ENCODE data around the gene TMOD1.

Gene TMOD1

GRCh38 chr9:97500263-97500662 lies 1.2 kb upstream of the TMOD1 start:
- DNase-seq = no peak

DNA sequence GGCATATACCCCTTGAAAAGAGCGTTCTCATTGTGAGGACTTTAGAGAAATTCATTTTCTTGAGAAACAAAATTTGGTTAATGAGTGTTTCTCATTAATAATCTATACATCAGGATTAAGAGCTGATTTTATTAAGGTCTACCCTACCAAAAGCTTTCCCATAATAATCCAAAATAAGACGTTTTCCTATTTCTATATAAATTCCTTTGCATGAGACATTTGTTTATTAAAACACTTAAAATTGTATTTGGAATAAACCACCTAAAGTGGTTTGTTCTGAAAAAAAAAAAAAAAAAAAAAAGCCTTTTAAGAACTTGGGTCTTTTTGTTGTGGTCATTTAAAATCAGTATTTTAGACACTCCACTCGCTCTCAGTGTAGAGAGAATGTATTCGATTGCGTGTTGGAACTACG lies 695 bp upstream of the TMOD1 start:
- no peak for DNase-seq

- DNase-seq = no peak
Observed at GRCh38 chr9:97501972-97502221, 431 bp downstream of the TMOD1 start.

GRCh38 chr9:97502222-97502983 lies 937 bp downstream of the TMOD1 start:
- no peak for DNase-seq

GRCh38 chr9:97502984-97503861 lies 1.8 kb downstream of the TMOD1 start:
- DNase-seq = no peak

DNA sequence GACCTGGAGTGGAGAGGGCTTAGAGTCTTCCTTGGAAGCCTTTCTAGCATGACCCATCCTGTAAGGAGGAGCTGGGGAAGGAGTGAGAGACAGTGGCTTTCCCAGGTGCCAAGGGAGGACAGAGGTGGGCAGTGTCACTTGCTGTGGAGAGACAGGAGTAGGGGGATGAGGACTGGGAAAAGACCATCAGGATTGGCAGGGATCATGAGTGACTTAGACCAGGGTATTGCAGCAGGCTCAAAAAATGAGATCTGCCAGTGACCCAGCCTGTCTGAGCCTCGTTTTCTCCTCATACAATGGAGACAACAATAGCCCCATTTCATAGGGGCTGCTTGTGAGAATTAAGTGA lies 2.4 kb downstream of the TMOD1 start:
- no peak for DNase-seq

DNA sequence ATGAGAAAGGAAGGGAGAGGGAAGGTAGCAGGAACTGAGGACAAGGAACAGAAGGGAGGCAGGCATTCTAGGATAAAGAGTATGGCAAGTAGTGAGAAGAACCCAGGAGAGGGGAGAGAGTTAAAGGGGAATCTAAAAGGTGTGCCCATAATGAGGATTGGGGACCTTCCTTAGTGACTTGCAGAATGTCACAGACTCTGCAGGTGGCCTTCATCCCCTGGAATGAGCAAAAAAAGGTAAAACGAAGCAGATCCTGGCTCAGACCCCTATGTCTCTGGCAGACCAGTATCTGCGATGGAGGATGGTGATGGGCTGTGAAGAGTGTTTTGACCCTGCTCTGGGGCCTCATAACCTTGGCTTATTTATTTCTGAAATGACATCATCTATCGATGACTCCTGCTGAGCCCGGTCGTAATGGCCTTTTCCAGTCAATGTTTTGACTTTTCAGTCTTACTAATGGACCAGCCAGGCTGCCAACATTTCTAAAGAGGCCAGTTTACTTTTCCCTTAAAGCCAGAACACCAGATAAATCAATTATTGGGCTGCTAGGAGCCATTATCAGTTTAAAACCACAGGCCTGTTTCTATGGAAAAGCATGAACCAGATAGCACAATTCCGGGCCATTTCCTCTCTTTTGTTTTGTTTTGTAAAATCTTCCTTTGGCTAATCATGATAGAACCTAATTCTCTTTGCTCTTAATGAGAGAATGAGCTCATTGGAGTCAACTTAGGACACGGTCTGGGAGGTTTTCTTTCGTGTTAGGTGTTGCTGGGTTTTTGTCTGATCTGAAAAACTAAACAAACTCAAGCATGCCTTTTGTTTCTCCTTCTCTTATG lies 3.1 kb downstream of the TMOD1 start:
- DNase-seq = no peak

DNA sequence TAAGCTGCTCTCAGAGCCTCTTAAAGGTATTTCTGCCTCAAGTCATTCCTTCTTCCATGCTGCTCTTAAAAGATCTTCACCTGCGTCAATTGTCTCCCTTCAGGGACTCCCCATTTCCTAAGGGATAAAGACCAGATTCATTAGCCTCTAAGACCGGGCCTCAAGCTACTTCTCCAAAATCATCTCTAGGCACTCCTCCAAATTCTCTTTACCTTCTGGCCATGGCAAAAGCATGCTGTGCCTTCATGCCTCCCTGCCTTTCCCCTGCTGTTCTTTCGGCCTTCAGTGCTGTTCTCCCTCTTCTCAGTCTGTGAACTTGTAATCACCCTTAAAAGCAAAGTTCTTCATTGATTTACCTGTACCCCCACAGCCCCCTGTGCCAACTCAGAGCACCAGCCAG lies 4.4 kb downstream of the TMOD1 start:
- no peak for DNase-seq

DNA sequence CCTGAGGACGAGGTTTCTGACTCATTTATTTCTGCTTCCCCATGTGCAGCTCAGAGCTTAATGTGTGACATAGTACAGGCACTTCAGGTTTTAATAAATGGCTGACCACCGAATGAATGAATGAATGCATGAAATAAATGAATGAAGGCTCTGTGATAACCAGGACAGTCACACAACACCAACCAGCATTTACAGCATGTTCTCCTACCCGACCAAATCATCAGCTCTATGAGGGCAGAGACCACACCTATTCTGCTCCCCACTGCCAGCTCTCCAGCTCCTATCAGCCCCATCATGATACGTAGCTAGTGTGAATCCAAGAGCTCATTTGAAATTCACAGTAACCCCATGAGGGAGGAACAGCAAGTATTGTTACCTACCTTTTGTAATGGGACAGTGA lies 4.8 kb downstream of the TMOD1 start:
- DNase-seq = no peak

GRCh38 chr9:97506787-97507186 lies 5.3 kb downstream of the TMOD1 start:
- DNase-seq = no peak

DNA sequence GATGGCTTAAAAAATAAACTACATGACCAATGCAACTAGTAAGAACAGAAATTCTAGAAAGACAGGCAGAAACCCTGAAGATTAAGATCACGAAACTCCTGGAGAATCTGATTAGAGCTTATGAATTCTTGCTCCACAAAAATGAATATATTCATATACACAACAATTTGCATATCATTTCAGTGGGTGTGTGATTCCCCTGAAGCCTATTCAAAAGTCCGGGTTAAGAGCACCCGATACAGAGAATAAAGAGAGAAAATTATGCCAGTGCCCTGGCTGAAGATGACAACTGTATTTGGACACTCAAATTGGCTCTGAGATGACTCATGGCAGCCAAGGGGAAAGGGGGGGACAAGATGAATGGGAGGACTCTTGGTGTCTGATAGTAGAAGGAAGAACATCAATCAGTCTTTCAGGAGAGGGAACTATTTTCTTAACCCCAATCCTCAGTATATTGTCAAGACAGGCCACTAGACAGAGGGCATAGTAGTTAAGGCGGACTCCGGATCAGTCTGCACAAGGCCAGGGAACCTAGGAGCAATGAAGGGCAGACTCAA lies 6.0 kb downstream of the TMOD1 start:
- DNase-seq = no peak

- no peak for DNase-seq
Observed at GRCh38 chr9:97508852-97509251, 7.4 kb downstream of the TMOD1 start.

DNA sequence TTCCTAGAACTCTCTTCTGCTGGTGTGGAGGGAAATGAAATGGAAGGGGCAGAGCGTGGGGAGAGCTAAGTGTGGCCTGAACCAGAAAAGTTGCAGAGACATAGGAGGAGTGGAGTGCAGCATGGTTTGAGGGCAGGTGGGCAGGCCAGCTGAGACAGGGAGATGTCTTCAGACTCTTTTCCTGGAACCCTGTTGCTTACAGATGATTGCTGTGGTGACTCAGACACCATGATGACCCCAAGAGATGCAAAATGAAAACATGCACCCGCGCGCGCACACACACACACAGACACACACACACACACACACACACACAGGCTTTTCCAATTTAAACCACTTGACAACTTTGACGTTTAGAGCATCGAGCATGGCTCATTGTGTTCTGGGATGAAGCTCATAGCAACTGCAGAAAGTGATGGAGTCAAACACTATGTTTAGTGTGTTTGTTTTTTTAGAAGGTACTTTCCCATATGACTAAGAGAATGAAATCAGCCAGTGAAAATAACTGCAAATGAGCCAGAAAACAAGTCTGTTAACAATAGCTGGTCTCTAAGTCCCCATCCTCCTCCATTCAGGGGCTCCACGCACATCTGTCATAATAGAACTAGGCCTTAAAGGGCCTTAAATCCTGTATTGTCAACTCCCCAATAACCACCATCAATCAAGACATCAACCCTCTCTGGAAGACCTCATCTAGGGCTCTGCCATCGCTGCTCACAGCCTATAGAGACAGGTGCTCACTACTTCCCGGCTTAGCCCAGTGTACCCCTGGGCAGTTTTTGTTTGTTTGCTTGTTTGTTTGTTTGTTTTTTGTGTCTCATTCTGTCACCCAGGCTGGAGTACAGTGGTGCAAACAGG lies 9.6 kb downstream of the TMOD1 start:
- DNase-seq = no peak

- DNase-seq = no peak
Observed at GRCh38 chr9:97511655-97512427, 10.4 kb downstream of the TMOD1 start.

- DNase-seq = no peak
Observed at GRCh38 chr9:97512966-97513560, 11.6 kb downstream of the TMOD1 start.

DNA sequence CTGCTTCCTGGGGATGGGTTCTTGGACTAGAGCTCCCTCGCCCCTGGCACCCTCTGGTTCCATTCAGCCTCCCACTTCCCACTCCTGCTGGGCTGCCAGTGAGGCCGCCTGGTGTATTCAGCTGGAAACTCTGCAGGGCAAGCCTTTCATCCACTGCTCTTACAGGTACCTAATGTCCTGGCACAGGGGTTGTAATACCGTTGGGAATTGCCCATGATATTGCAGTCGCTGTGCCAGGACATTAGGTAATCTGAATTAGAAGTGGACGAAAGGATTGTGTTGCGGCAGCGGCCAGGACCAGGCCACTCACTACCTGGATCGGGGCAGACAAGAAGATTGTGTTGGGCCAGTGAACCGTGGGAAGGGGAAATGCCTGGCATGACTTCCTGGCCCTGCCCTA lies 13.1 kb downstream of the TMOD1 start:
- no peak for DNase-seq

- no peak for DNase-seq
Observed at GRCh38 chr9:97515662-97516061, 14.2 kb downstream of the TMOD1 start.

- DNase-seq = no peak
Observed at GRCh38 chr9:97516111-97516510, 14.6 kb downstream of the TMOD1 start.

DNA sequence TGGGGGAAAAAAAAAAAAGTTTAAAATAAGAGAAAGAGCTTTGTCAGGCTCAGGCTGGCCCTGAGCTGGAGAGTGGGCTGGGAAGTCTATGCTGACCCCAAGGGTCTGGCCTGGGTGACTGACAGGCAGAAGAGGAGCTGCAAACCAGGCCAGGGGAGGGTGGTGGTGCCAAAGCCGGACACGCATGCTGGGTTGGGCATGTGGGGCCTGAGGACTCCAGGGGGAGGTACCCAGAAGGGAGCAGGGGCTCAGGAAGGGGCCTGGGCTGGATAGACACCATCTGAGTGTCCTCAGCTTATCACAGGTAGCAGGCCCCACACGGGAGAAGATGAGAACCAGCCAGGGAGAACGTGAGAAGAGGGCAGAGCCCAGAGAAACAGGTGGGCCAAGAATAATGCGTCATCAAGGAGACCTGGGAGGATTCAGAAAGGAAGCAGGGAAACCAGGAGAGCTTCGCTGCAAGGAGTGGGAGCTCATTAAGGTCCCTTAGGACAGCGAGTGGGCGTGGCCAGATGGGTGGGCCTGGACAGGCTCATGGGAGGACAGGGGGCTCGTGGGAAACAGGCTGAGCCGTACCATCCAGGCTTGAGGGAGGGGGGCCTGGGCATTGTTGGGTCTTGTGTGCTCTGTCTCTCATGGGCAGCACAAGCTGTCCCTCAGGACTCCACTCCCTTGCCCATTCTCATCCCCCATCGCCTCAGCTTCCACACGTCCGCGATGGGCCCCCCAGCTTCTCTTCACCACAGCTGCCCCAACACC lies 16.0 kb downstream of the TMOD1 start:
- no peak for DNase-seq

GRCh38 chr9:97518166-97518908 lies 16.9 kb downstream of the TMOD1 start:
- DNase-seq = no peak
